IMR-90 (cell line): ENCODE data around the gene HRH3. TPM values are rescaled to one million over a fixed set of nuclear protein-coding genes. Genes with fewer than 3 reads are reported as not detected.

Experiments used
- ATAC-seq: fragments of 200-7000 bp; cut with Tn5 transposase; 2 replicates; pipeline ENCODE4 v1.9.1; 2020; ENCODE audit warnings: low read depth, mild to moderate bottlenecking, moderate library complexity
- BruUV-seq: library from RNA; stranded (reverse); fragments of 400-500 nt; replicated peaks from 2 replicates; lab custom pipeline; 2021; lab: Mats Ljungman, UMichigan
- CTCF ChIA-PET: fragments of 300-600 bp; formaldehyde crosslinking; extraction: SDS; loops from one replicate; lab custom pipeline; 2021; ENCODE audit warnings: antibody characterized with exemption; lab: Yijun Ruan, JAX
- POLR2A ChIA-PET: fragments of 300-600 bp; sonication (Branson Sonifier 250); formaldehyde crosslinking; loops from one replicate; lab custom pipeline; 2022; ENCODE audit warnings: antibody characterized with exemption; ENCODE audit not compliant: unreplicated experiment; lab: Charles Lee
- DNase-seq: peaks from one replicate; pipeline ENCODE4 v3.0.0; 2013
- H2AFZ ChIP-seq: replicated peaks from 2 replicates; pipeline ENCODE3; 2013; ENCODE audit warnings: low read length, mild to moderate bottlenecking; ENCODE audit not compliant: poor library complexity
- H2AK5ac ChIP-seq: 2 replicates; pipeline ENCODE4 v1.6.1; 2013; ENCODE audit warnings: low read depth, low read length, inconsistent platforms
- H2AK9ac ChIP-seq: replicated peaks from 2 replicates; pipeline ENCODE3; 2013; ENCODE audit warnings: mild to moderate bottlenecking, low read depth, low read length, moderate library complexity; ENCODE audit not compliant: poor library complexity
- H2BK120ac ChIP-seq: 2 replicates; pipeline ENCODE4 v1.6.1; 2013; ENCODE audit warnings: low read depth, low read length, inconsistent platforms
- H2BK15ac ChIP-seq: 3 replicates; pipeline ENCODE4 v1.6.1; 2013; ENCODE audit warnings: low read depth, low read length, inconsistent platforms
- H2BK20ac ChIP-seq: 2 replicates; pipeline ENCODE4 v1.6.1; 2013; ENCODE audit warnings: low read depth, mild to moderate bottlenecking, inconsistent platforms, low read length, moderate library complexity
- H2BK5ac ChIP-seq: 2 replicates; pipeline ENCODE4 v1.6.1; 2013; ENCODE audit warnings: mild to moderate bottlenecking, low read depth, low read length, inconsistent platforms; ENCODE audit not compliant: poor library complexity, severe bottlenecking
- H3K14ac ChIP-seq: replicated peaks from 2 replicates; pipeline ENCODE4 v1.6.1; 2013; ENCODE audit warnings: low read depth, low read length, inconsistent platforms
- H3K18ac ChIP-seq: 2 replicates; pipeline ENCODE4 v1.6.1; 2013; ENCODE audit warnings: low read depth, low read length, control low read depth
- H3K23ac ChIP-seq: 2 replicates; pipeline ENCODE4 v1.6.1; 2013; ENCODE audit warnings: low read depth, low read length, inconsistent platforms
- H3K27ac ChIP-seq: 2 replicates; pipeline ENCODE4 v1.5.1; 2013; ENCODE audit warnings: mild to moderate bottlenecking, control low read depth, low read length; ENCODE audit not compliant: insufficient read depth
- H3K27me3 ChIP-seq: 2 replicates; pipeline ENCODE4 v1.6.1; 2013; ENCODE audit warnings: low read length; ENCODE audit not compliant: control insufficient read depth, insufficient read depth
- H3K36me3 ChIP-seq: 2 replicates; pipeline ENCODE4 v1.6.1; 2013; ENCODE audit warnings: low read length, mixed read lengths; ENCODE audit not compliant: control insufficient read depth, insufficient read depth
- H3K4ac ChIP-seq: 2 replicates; pipeline ENCODE4 v1.6.1; 2013; ENCODE audit warnings: low read depth, low read length, inconsistent platforms
- H3K4me1 ChIP-seq: 2 replicates; pipeline ENCODE4 v1.6.1; 2013; ENCODE audit warnings: low read length, mixed read lengths; ENCODE audit not compliant: control insufficient read depth, insufficient read depth
- H3K4me2 ChIP-seq: 2 replicates; pipeline ENCODE4 v1.6.1; 2013; ENCODE audit warnings: low read depth, mild to moderate bottlenecking, control low read depth, low read length, moderate library complexity
- H3K4me3 ChIP-seq: 2 replicates; pipeline ENCODE4 v1.5.1; 2013; ENCODE audit warnings: low read depth, mild to moderate bottlenecking, control low read depth, low read length, moderate library complexity; ENCODE audit not compliant: insufficient read depth
- H3K56ac ChIP-seq: 2 replicates; pipeline ENCODE4 v1.6.1; 2013; ENCODE audit warnings: low read length, inconsistent platforms; ENCODE audit not compliant: insufficient read depth; ENCODE audit errors: extremely low read depth
- H3K79me1 ChIP-seq, 2 experiments: 2 replicates each; pipeline ENCODE4 v1.6.1; 2013; ENCODE audit warnings: low read length in 2 of 2, inconsistent platforms in 1 of 2, low read depth in 1 of 2
- H3K9ac ChIP-seq: 2 replicates; pipeline ENCODE4 v1.6.1; 2013; ENCODE audit warnings: low read depth, low read length, control low read depth
- H3K9me1 ChIP-seq: 2 replicates; pipeline ENCODE4 v1.6.1; 2013; ENCODE audit warnings: low read length, inconsistent platforms; ENCODE audit not compliant: insufficient read depth
- H3K9me3 ChIP-seq: 2 replicates; pipeline ENCODE4 v1.6.1; 2013; ENCODE audit warnings: low read length; ENCODE audit not compliant: control insufficient read depth, insufficient read depth
- H4K20me1 ChIP-seq: 2 replicates; pipeline ENCODE4 v1.6.1; 2013; ENCODE audit warnings: low read length, inconsistent platforms; ENCODE audit not compliant: insufficient read depth
- H4K5ac ChIP-seq: 2 replicates; pipeline ENCODE4 v1.6.1; 2013; ENCODE audit warnings: mild to moderate bottlenecking, low read depth, low read length, control low read depth
- H4K8ac ChIP-seq, 2 experiments: 2 replicates each; pipeline ENCODE4 v1.6.1; 2013; ENCODE audit warnings: low read depth in 2 of 2, low read length in 2 of 2, control low read depth in 1 of 2, inconsistent platforms in 1 of 2
- H4K91ac ChIP-seq: 2 replicates; pipeline ENCODE4 v1.6.1; 2013; ENCODE audit warnings: low read depth, low read length, inconsistent platforms; ENCODE audit not compliant: insufficient read depth
- CTCF ChIP-seq: conservative IDR thresholded peaks from 2 replicates; pipeline ENCODE4 v1.5.1; 2012; ENCODE audit warnings: mild to moderate bottlenecking, low read depth, low read length, improper control_type of control experiment
- WGBS, 2 experiments: methylation state at CpG; one replicate each; pipeline versions ENCODE4 v1.1.5 to v1.1.7; 2013; ENCODE audit warnings: missing lambda C conversion rate in 2 of 2; ENCODE audit not compliant: insufficient read length in 1 of 2; ENCODE audit errors: extremely low coverage in 2 of 2; 5-methylcytosine and 5-hydroxymethylcytosine counted together
- dilution Hi-C: fragments of 300-500 bp; cut with HindIII; formaldehyde crosslinking; loops from one replicate; pipeline ENCODE4 v1.14.3; 2018; ENCODE audit warnings: low sequenced_read_pairs; ENCODE audit not compliant: unreplicated experiment
- in situ Hi-C: fragments of 300-500 bp; cut with MboI; formaldehyde crosslinking; loops from 3 replicates; pipeline ENCODE4 v1.14.3; 2019; ENCODE audit warnings: low sequenced_read_pairs, inconsistent platforms, mixed read lengths
- intact Hi-C: fragments of 100-400 bp; cut with micrococcal nuclease; formaldehyde crosslinking; loops from 2 replicates; pipeline ENCODE4 v1.10.0; 2022
- polyA plus RNA-seq, 3 experiments: library from polyadenylated mRNA; depleted of rRNA; stranded (reverse); fragments of >200 nt; gene quantifications; 2 replicates each; pipeline ENCODE4 v1.2.3, GENCODE V29; 2012; ENCODE audit warnings: low replicate concordance in 1 of 3
- total RNA-seq: library from RNA; depleted of rRNA; stranded (reverse); fragments of >200 nt; gene quantifications from 2 replicates; pipeline ENCODE4 v1.2.3, GENCODE V29; 2012

HRH3 gene
- total and polyA plus RNA-seq, 2 of the 4 experiments (the other 2 are of a cell fraction), result not detected

- Histone ChIP-seq H3K27me3 (no peaks in the 10 kb centered on the region), H3K4me3 (no peak overlapping the region), H2BK5ac (no peak overlapping the region), H3K14ac (no peak overlapping the region), H2AK9ac (no peak overlapping the region), H3K56ac (no peak overlapping the region), H4K8ac (no peak overlapping the region), H3K27ac (no peak overlapping the region), H2BK20ac (no peak overlapping the region), H3K4me1 (no peaks in the 10 kb centered on the region; the same call in 1 of the 2 replicates), H3K18ac (no peak overlapping the region), H4K5ac (no peak overlapping the region), H3K79me1 (peaks cover 2 to 6% of the 10 kb centered on the region in 2 experiments; a peak in 3 of 4 replicates), H2AK5ac (no peak overlapping the region), H3K9me1 (0 out of 2 replicates have a peak, but pooled peaks cover 3% of the 10 kb centered on the region), H4K20me1 (no peaks in the 10 kb centered on the region; the same call in 1 of the 2 replicates), H2BK120ac (no peak overlapping the region), H3K36me3 (peaks cover 48% of the 10 kb centered on the region), H4K91ac (no peak overlapping the region), H3K9ac (no peak overlapping the region), H3K9me3 (no peaks in the 10 kb centered on the region), H2BK15ac (no peak overlapping the region), H3K4me2 (no peak overlapping the region), H3K23ac (no peak overlapping the region), H2AFZ (no peak overlapping the region), H3K4ac (no peak overlapping the region)
- no peak for TF ChIP-seq CTCF
- no peak for ATAC-seq
- ChIA-PET POLR2A (no interaction called here), CTCF (no interaction called here)
- intact Hi-C loops (no loop called here), dilution Hi-C loops (no loop called here), in situ Hi-C loops (no loop called here)
- 100% methylated on average over 1 of the region's 6 CpGs; no CpG with 5 or more reads in 1 of the 2 experiments for WGBS, 2 experiments
- DNase-seq, result no peak
- no TSS peak for BruUV-seq
Observed at GRCh38 chr20:62167474-62167873, 52.6 kb downstream of the HRH3 start.
